Metanephros (tissue), 2 donors: ENCODE measurements around the gene CEP104. TPM values are rescaled to one million over a fixed set of nuclear protein-coding genes. Genes with fewer than 3 reads are reported as not detected.

ENCODE experiments used
- small RNA-seq: library from RNA; depleted of rRNA; stranded (forward); fragments of <200 nt; gene quantifications from one replicate; pipeline ENCODE3, GENCODE V24; 2014; ENCODE audit warnings: low replicate concordance
- total RNA-seq: library from RNA; depleted of rRNA; stranded (reverse); fragments of >200 nt; gene quantifications from one replicate; pipeline ENCODE4 v1.2.3, GENCODE V29; 2014

The CEP104 gene
- total RNA-seq: 38.6 TPM

DNA sequence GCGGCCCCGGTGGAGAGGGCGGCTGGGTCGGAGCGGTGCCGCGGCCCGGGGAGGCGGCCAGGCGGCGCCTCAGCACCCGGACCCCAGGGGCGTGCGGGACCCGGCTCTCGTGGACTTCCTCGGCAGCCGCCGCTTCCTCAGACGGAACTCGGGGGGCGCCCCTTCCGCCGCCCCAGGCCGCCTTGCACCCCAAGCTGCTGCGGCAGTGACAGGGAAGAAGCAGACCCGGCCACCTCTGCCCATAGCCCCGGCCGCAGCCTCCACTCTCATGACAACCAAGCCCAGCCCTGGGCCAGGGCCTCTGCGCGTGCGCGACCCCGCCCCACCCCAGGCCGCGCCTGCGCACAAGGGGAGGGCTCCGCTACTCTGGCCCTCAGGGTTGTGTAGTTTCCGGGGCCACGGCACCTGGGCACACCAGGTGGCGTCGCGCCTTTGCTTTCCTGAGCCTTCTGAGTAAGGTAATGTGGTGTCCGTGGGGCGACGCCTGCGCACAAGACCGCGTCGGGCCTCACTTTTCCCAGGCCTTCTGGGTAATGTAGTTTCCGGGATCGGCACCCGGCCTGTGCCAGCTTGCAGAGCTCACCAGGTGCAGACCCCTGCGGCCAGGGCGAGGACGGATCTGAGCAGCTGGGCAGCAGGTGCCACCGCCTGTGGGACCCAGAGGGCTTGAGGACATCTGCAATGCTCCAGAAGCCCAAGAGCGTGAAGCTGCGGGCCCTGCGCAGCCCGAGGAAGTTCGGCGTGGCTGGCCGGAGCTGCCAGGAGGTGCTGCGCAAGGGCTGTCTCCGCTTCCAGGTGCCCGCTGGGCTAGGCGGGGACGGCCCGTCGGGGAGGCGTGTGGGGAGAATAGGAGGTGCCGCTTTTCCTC, at the start of gene CEP104, which contains the start of gene DFFB:
TSS of gene CEP104 (minus strand) at position 289 of the 868 bp plus-strand sequence. CDS start 4,804 bp downstream, outside the sequence.
TSS of gene DFFB (plus strand) at position 554 of the 868 bp plus-strand sequence. CDS start at position 682, 128 bp downstream.

DNA sequence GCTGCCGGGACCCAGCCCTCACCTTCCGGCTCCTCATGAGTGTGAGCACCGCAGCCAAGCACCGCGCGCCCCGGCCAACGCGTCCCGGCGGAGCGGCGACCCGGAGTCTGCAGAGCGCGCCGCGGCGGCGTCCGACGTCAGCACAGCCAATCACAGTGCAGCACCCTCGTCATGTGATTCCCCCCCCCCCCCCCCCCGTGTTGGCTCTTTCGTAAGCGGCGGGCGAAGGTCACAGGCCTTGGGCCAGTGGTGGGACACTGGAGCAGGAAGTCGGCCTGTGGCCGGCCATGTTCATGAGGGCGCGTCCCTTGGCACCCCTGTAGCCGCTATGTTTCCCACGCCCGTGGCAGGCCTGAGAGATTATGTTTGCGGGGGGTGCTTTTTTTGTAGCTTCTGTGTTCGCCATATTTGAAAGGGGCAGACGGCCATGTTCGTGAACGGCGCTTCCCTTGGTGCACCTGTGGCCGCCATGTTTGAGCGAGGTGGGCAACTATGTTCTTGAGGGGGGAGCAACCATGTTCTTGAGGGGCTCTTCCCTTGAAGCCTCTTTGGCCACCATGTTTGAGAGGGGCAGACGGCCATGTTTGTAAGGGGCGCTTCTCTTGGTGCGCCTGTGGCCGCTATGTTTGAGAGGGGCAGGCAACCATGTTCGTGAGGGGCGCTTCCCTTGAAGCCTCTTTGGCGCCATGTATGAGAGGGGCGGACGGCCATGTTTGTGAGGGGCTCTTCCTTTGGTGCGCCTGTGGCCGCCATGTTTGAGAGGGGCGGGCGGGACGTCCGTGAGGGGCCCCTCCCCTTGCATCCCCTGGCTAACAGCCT, 43.3 kb upstream of the CEP104 start, which contains the start of gene C1orf174:
TSS of gene C1orf174 (minus strand) at position 123 of the 819 bp plus-strand sequence. CDS start at position 37, 86 bp downstream.

DNA sequence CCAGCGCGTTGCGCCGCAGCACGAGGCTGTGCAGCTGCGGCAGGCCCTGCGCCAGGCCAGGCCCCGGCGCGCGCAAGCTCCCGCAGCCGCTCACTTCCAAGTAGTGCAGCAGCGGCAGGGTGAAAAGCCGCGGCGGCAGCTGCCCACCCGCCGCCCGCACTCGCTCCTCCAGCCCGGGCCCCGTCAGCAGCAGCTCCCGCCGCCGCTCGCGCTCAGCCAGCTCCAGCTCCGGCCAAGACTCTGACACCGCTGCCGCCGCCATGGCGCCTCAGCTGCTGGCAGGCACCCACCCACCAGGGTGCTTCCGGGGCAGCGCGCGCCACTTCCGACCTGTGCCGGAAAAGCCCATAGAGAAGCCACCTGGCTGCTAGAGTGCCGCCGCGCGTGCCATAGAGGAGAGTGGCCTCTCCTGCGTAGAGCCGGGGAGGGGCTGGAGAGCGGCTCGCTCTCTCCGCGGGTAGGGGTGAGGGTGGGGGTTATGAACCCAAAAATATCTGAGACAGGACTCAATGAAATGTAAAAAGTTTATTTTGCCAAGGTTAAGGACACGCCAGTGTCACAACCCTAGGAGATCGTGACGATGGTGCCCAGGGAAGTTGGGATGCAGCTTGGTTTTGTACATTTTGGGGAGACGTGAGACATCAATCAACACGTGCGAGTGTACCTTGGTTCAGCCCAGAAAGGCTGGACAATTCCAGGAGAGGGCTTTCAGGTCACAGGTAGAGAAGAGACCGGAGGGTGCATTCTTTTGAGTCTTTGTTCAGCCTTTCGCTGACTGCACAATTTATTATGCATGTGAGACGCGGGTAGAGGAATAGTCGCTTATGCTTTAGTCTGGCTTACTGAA, 60.6 kb downstream of the CEP104 start, which contains the start of gene LRRC47:
TSS of gene LRRC47 (minus strand) at position 284 of the 847 bp plus-strand sequence. CDS start at position 262, 22 bp downstream.

DNA sequence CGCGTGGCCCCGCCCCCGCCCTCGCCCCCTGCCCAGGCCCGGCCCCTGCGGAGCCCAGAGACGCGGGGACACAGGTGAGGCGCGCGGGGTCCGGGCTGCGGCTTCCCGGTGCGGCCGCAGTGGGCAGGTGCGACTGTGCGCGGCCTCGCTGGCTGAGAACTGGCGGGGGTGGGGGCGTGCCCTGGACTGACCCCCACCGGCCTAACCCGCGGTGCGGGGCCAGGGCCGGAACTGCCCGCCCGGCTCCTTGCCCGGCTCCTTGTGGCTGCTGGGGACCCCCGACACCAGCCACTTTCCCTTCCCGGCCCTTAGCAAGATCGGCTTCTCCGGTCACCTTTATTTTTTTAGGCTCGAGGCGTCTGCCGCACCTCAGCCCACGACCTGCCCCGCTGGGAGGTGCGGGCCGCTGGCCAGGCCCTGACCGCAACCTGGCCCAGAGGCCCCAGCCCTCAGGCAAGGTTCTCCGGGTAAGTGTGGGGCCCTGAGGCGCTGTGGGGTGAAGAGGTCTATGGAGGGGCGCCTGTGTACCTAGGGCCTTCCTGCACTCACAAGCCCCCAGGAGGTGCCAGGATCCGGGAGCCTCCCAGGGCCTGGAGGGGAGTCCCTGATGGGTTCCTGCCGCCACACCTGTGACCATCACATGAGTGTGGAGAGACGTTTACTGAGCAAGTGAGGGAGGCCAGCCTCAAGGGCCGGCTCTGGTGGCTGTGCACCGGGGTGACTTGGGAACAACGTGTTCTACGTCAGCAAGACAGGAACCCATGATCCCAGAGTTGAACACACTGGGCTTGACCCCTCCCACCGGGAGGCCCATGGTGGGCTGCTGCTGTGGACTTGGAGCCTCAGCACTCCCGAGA, 84.1 kb downstream of the CEP104 start, which contains the start of gene SMIM1:
TSS of gene SMIM1 (plus strand) at position 35 of the 857 bp plus-strand sequence. CDS start 2,625 bp downstream, outside the sequence.

Small RNAs within 50 kb of the gene (small RNA-seq; reads per million reads assigned to genes)
- not detected for gene RN7SL574P

Other genes with a start within 250 kb of the CEP104 start
- 29.9 TPM for gene MEGF6, start 245.7 kb downstream of the CEP104 start, total RNA-seq
- gene TPRG1L, start 232.2 kb downstream of the CEP104 start, total RNA-seq: 24.5 TPM
- gene WRAP73, start 207.1 kb downstream of the CEP104 start, total RNA-seq: 33.3 TPM
- gene TP73, start 204.7 kb downstream of the CEP104 start, total RNA-seq: 1.1 TPM
- not detected for gene CCDC27, start 104.8 kb downstream of the CEP104 start, total RNA-seq
- gene SMIM1, start 84.5 kb downstream of the CEP104 start, total RNA-seq: 12.1 TPM
- gene LRRC47, start 60.7 kb downstream of the CEP104 start, total RNA-seq: 38.0 TPM
- gene DFFB, start 265 bp upstream of the CEP104 start, total RNA-seq: 9.8 TPM
- gene C1orf174, start 43.1 kb upstream of the CEP104 start, total RNA-seq: 23.1 TPM